Gastrocnemius medialis (tissue), 4 donors: ENCODE data around the gene ASXL1. TPM values are rescaled to one million over a fixed set of nuclear protein-coding genes. Genes with fewer than 3 reads are reported as not detected.

Experiments used
- ATAC-seq, 2 donors: fragments of 150-250 bp; one replicate each; pipeline ENCODE4 v1.9.1; 2016
- DNase-seq, 2 donors: peaks; one replicate each; pipeline ENCODE4 v3.0.0-alpha.2; 2019
- H3K27ac ChIP-seq, 4 donors: fragments of 200-600 bp; sonication (generic); 1 replicate in 1 of 4; 2 replicates in 3 of 4; pipeline ENCODE4 v1.5.1; 2016 to 2018; ENCODE audit warnings: mild to moderate bottlenecking in 2 of 4, moderate library complexity in 1 of 4
- H3K27me3 ChIP-seq, 3 donors: fragments of 200-600 bp; sonication (generic) in 2 of 3; 1 replicate in 1 of 3; 2 replicates in 2 of 3; pipeline versions ENCODE4 v1.5.1 to v1.6.0; 2016 to 2019; ENCODE audit warnings: mild to moderate bottlenecking in 1 of 3, moderate library complexity in 1 of 3
- H3K36me3 ChIP-seq, 2 donors: fragments of 200-600 bp; sonication (generic) in 1 of 2; one replicate each; pipeline ENCODE4 v1.5.1; 2017 to 2018
- H3K4me1 ChIP-seq, 2 donors: fragments of 200-600 bp; sonication (generic) in 1 of 2; one replicate each; pipeline ENCODE4 v1.5.1; 2016 to 2017; ENCODE audit warnings: mild to moderate bottlenecking in 2 of 2
- H3K4me3 ChIP-seq, 4 donors: fragments of 200-600 bp; sonication (generic) in 3 of 4; 1 replicate in 1 of 4; 2 replicates in 3 of 4; pipeline ENCODE4 v1.5.1; 2016 to 2019; ENCODE audit warnings: mild to moderate bottlenecking in 2 of 4
- H3K9me3 ChIP-seq, 3 donors: fragments of 200-600 bp; sonication (generic) in 2 of 3; 1 replicate in 1 of 3; 2 replicates in 2 of 3; pipeline ENCODE4 v1.5.1; 2016 to 2019
- CTCF ChIP-seq, 5 experiments: fragments of 450-650 bp in 3 of 5; fragments of 200-600 bp in 2 of 5; sonication (generic) in 2 of 5; IDR thresholded peaks in 4 of 5; conservative IDR thresholded peaks in 1 of 5; 1 replicate in 4 of 5; 2 replicates in 1 of 5; pipeline ENCODE4 v1.5.1; 2016 to 2019; ENCODE audit warnings: antibody characterized with exemption in 5 of 5, mild to moderate bottlenecking in 3 of 5, moderate library complexity in 3 of 5
- POLR2A ChIP-seq, 2 donors: fragments of 450-650 bp; IDR thresholded peaks; one replicate each; pipeline ENCODE4 v1.6.1; 2017; ENCODE audit warnings: antibody characterized with exemption in 2 of 2, mild to moderate bottlenecking in 2 of 2, moderate library complexity in 2 of 2
- in situ Hi-C, 4 donors: fragments of 200-750 bp; cut with MboI; loops; one replicate each; pipeline versions ENCODE4 v1.15.0 to v1.8.0; 2017; ENCODE audit warnings: low sequenced_read_pairs in 4 of 4
- intact Hi-C: fragments of 100-400 bp; cut with DNase I; formaldehyde crosslinking; loops from one replicate; pipeline ENCODE4 v1.15.1; 2023; ENCODE audit warnings: low total_unique reads
- total RNA-seq, 4 donors: library from RNA; depleted of rRNA; stranded (reverse); fragments of >200 nt; gene quantifications; one replicate each; pipeline versions ENCODE4 v1.1.0 to v1.2.3, GENCODE V29; 2016

Gene ASXL1
- total RNA-seq, 4 donors from 2014 or later: 21.8 to 36.6 (median 28.4) TPM

GRCh38 chr20:32391003-32391402 is 32.9 kb downstream of the ASXL1 start:
- in situ Hi-C loops: no loop called here
- Histone ChIP-seq H3K4me1 (peaks cover 5% of the 10 kb centered on the region in 2 donors), H3K36me3 (peaks cover 0 to 11% of the 10 kb centered on the region in 2 donors), H3K27ac (no peak overlapping the region), H3K4me3 (no peak overlapping the region), H3K27me3 (no peaks in the 10 kb centered on the region), H3K9me3 (no peaks in the 10 kb centered on the region)
- TF ChIP-seq CTCF (IDR thresholded peaks at IDR 0.05 in 4 of 5, conservative IDR thresholded peaks at IDR 0.05 in 1 of 5) (no peak), POLR2A (IDR thresholded peaks at IDR 0.05) (no peak)
- DNase-seq (no peak), ATAC-seq (no peak)
- intact Hi-C loops: no loop called here

GRCh38 chr20:32395066-32395465 is 36.9 kb downstream of the ASXL1 start:
- Histone ChIP-seq H3K9me3 (no peaks in the 10 kb centered on the region), H3K4me1 (no peaks in the 10 kb centered on the region), H3K27me3 (no peaks in the 10 kb centered on the region), H3K4me3 (no peak overlapping the region), H3K36me3 (peaks cover 0 to 11% of the 10 kb centered on the region in 2 donors), H3K27ac (no peak overlapping the region)
- intact Hi-C loops (no loop called here), in situ Hi-C loops (no loop called here)
- ATAC-seq (no peak), DNase-seq (no peak)
- TF ChIP-seq POLR2A (IDR thresholded peaks at IDR 0.05) (no peak), CTCF (IDR thresholded peaks at IDR 0.05 in 4 of 5, conservative IDR thresholded peaks at IDR 0.05 in 1 of 5) (no peak)

DNA sequence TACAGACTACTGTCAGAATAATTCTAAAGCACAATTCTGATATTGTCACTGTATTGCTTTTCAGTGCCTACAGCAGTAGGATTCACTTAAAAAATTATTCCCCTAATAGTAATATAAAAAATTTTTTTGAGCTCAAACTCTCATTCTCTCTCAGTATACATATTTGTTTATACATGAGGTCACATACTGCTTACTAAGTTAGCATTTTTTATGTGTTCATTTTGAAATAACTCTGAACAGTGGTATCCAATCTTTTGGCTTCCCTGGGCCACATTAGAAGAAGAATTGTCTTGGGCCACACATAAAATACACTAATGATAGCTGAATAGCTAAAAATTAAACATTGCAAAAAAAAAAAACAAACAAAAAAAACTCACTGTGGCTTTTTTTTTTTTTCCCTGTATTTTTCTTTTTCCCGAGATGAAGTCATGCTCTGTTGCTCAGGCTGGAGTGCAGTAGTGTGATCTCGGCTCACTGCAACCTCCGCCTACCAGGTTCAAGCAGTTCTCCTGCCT is 38.6 kb downstream of the ASXL1 start:
- no peak for TF ChIP-seq POLR2A (IDR thresholded peaks at IDR 0.05)
- TF ChIP-seq CTCF (IDR thresholded peaks at IDR 0.05 in 4 of 5, conservative IDR thresholded peaks at IDR 0.05 in 1 of 5): no peak
- H3K4me3 ChIP-seq: no peak overlapping the region
- H3K27me3 ChIP-seq: no peaks in the 10 kb centered on the region
- DNase-seq (no peak), ATAC-seq (no peak)
- in situ Hi-C loops: no loop called here
- no peaks in the 10 kb centered on the region for H3K4me1 ChIP-seq
- intact Hi-C loops: no loop called here
- H3K9me3 ChIP-seq: no peaks in the 10 kb centered on the region
- no peak overlapping the region for H3K27ac ChIP-seq
- H3K36me3 ChIP-seq: no peaks in the 10 kb centered on the region

- Histone ChIP-seq H3K27me3 (no peaks in the 10 kb centered on the region), H3K9me3 (no peaks in the 10 kb centered on the region), H3K36me3 (no peaks in the 10 kb centered on the region), H3K4me1 (no peaks in the 10 kb centered on the region), H3K4me3 (no peak overlapping the region), H3K27ac (no peak overlapping the region)
- DNase-seq: no peak
- in situ Hi-C loops (no loop called here), intact Hi-C loops (no loop called here)
- no peak for ATAC-seq
- TF ChIP-seq POLR2A (IDR thresholded peaks at IDR 0.05) (no peak), CTCF (IDR thresholded peaks at IDR 0.05 in 4 of 5, conservative IDR thresholded peaks at IDR 0.05 in 1 of 5) (no peak)
Observed at GRCh38 chr20:32397567-32398084, 39.5 kb downstream of the ASXL1 start.

DNA sequence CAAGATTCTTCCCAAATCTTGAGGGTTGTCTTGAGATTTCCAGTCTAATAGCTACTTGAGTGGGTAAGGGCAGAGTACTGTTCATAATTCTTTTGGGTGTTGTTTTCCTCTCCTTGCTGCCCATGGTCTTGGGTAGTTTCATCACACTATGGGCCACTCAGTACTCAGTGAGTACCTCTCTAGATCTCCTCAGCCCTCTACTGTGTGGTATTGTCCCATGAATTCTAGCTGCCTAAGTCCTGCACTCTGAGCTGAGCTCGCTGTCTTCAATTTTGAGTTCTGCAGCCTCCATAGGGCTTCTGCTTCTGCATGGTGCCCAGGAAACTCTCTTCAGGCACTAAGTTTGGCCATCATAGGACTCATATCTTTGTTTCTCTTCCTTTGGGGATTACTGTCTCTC is 42.3 kb downstream of the ASXL1 start:
- no peaks in the 10 kb centered on the region for H3K4me1 ChIP-seq
- H3K27ac ChIP-seq: no peak overlapping the region
- ATAC-seq: no peak
- TF ChIP-seq POLR2A (IDR thresholded peaks at IDR 0.05) (no peak), CTCF (IDR thresholded peaks at IDR 0.05 in 4 of 5, conservative IDR thresholded peaks at IDR 0.05 in 1 of 5) (no peak)
- intact Hi-C loops (no loop called here), in situ Hi-C loops (no loop called here)
- no peaks in the 10 kb centered on the region for H3K27me3 ChIP-seq
- H3K4me3 ChIP-seq: no peak overlapping the region
- no peaks in the 10 kb centered on the region for H3K9me3 ChIP-seq
- no peak for DNase-seq
- H3K36me3 ChIP-seq: no peaks in the 10 kb centered on the region
